Hematopoietic multipotent progenitor cell (in vitro differentiated cells): ENCODE measurements around the gene BBX. TPM values are rescaled to one million over a fixed set of nuclear protein-coding genes. Genes with fewer than 3 reads are reported as not detected.
"Not testable (repeated sequence)": the region's sequence is repeated elsewhere in the genome, so short reads cannot be mapped to it uniquely, and the experiment has no call there.

Experiments used
- DNase-seq, 3 donors: peaks; one replicate each; pipeline ENCODE4 v3.0.0-alpha.2; 2011 to 2015; ENCODE audit warnings: low read depth in 2 of 3, low spot score in 2 of 3
- total RNA-seq: library from RNA; depleted of rRNA; stranded (reverse); fragments of >200 nt; gene quantifications from one replicate; pipeline ENCODE4 v1.2.3, GENCODE V29; 2012

BBX gene
- total RNA-seq, 1 donor = 35.0 TPM

DNA sequence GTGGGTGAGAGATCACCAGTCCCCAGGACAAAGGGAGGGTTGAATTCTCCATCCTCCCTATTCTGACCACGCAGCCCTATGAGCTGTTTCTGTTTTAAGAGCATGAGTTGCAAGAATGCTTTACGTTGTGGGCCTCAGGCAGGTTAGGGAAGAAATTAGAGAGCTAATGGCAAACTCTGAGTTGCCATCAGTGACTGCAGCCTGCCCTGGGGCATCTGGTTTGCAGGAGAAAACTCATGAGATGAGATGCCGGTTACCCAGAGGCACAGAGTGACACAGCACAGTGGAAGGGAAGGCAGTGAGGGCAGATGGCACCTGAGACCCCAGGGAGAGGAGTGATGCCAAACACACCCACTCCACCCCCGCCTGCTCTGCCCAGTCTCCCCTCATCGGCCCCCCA lies 302.8 kb downstream of the BBX start:
- DNase-seq = no peak

DNA sequence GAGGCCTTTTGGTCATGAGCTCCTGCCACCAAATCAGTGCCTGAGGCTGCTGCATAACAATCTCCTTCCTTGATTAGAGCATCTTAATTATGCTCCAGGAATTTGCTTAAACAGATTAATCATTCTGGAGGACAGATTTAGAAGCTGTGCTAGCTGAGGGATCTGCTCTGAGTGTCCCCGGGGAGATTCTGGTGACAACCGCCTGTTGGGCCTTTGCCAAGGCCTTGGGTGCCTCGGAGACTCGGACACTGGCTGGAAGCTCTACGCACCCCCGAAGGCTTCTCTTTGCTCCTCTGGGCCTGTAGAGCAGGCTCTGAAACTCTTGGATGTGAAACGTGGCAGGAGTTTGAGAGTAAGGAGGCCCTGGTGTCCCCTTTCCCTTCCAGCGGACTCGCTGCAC lies 304.0 kb downstream of the BBX start:
- DNase-seq = no peak

DNA sequence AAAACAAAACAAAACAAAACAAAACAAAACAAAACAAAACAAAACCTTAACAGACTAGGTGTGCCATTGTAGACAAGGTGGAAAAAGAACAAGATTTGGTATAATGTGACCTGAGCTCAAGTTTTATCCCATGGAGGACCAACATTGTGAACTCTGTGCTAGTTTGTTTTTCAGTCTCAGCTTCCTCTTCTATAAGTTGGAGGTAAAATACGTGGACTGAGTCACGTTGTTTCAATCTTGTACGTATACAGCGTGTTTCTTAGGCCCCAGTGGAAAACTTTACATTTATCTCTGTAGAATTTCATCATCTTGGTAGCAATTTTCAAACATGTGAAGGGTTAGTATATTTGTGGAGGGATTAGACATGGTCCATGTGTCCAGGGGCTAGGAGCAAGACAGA lies 306.4 kb downstream of the BBX start:
- no peak for DNase-seq

- no peak for DNase-seq
These were observed 308.8 kb downstream of the BBX start for GRCh38 chr3:107831590-107831989.

GRCh38 chr3:107833043-107833442 lies 310.3 kb downstream of the BBX start:
- DNase-seq = no peak

- DNase-seq = no peak
These were observed 311.1 kb downstream of the BBX start for GRCh38 chr3:107833722-107834416.

DNA sequence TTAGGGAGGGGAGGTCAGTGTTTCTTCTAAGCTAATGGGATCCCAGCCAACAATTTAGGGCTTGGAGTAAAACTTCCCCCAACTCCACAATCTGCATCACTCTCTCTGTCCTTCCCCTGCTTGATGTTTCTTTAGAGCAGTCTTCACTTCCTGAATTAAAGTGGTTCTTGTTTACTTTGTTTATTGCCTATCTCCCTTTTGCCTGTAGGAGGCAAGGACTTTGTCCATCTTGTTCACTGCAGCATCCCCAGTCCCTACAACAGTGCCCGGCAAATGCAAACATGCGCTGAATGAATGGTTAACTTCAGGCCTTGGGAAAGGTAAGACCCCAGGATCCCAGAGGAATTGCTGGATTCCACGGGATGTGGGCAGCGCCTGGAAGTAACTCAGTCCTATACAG lies 312.2 kb downstream of the BBX start:
- not testable (repeated sequence) for DNase-seq

- DNase-seq = no peak
These were observed 315.3 kb downstream of the BBX start for GRCh38 chr3:107837895-107838612.

- no peak for DNase-seq
These were observed 319.1 kb downstream of the BBX start for GRCh38 chr3:107841831-107842230.

GRCh38 chr3:107842940-107843339 lies 320.2 kb downstream of the BBX start:
- DNase-seq = no peak

- DNase-seq = no peak
These were observed 322.9 kb downstream of the BBX start for GRCh38 chr3:107845380-107846278.

DNA sequence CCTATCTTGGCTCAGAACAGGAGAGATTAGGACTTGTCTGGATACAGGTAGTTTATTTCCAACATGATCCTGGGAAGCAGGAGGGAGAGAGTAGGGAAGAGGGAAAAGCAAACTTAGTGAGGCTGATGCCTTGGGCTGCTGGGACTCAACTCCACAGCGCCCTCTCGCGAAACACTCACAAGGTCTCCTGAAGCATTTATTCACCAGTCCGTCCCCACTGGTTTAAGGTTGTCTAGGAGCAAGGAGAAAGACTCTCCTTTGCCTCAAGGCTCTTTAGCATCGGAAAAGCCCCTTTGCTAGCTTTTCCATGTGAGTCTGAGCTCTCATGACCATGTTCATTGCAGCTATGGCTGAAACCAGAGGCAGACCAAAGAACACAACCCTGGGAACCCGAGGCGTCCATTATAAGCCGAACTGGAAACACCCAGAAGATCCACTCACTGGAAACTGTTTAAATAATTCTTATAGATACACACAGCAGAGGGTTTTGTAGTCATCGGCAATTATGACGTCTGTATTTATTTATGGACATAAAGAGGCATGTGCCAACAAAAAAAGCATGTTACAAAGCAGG lies 323.6 kb downstream of the BBX start:
- DNase-seq = peak in 2 of 3 donors; percentile 25 to 55

- no peak for DNase-seq
These were observed 325.0 kb downstream of the BBX start for GRCh38 chr3:107847791-107848190.

DNA sequence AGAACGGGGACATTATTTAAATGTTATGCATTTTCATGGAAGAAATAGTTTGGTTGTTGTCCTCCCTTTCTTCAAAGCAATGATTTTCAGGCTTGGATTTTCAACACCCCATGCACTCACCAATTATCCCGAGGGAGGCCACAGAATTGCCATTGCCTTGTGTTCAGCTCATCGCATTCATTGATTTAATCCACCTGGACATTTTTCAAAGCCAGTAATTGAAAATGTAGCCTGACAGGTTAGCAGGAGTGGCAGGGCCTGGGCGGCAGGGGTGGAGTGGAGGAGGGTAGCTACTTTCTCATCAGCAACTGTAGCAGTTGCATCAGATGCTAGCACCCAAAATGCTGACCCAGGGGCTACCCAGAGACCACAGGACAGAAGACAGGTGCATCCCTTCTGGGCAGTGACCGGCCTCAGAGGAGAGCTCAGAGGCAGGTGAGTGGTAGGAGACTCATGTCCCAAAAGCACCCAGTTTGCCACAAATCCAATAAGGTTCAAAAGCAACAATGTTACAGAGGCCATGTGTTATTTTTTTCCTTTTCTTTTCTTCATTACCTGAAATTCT lies 325.7 kb downstream of the BBX start:
- DNase-seq = no peak

DNA sequence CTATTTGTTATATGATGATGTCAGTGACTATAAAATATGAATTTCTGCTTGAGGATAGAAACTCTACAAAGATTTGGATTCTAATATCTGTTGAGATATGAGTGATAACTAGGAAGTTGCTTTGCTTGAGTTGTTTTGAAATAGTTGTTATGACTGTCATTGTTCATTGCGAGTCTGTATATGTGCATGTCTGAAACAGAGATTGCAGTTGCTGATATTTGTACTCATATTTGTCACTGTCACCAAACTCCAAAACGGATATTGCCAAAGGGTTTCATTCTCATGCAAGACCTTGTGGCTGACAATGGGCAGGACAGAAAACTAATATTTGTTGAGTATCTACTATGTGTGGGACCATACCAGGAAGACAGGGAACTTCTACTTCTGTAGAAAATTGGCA lies 327.9 kb downstream of the BBX start:
- no peak for DNase-seq

DNA sequence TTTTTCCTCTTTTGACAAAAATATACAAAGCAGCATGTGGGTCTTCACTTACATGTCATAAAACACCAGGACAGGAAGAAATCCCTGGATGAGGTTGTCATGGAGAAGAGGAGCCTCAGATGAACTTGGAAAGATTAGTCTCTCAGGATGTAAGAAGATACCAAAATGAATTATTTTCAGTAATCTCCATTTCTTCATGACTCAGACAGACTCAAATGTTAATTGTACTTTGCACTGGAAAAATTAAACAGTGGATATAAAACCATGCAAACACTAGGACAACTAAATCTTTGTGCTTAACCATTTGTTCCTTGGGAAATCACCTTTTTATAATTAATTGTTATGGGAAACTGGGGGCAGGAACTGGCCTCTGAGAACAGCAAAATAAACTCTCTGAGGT lies 331.1 kb downstream of the BBX start:
- DNase-seq = no peak

DNA sequence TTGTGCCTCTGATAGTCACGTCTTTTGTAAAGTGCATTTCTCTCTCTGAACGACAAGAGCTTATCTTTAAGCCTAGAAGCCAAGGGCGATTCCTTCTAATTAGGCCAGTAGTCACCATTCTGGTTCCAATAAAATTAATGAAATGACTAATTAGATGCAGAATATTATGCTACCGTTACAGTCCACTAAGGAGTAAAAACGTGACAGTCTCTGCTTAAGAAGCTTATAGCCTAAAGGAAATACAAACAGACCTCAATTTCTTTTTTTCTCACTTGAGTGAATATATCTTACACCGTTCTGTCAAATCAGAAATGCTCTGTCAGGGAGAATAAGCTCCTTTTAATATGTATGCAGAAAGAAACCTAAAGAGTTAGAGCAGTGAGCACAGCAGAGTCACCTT lies 332.0 kb downstream of the BBX start:
- no peak for DNase-seq

GRCh38 chr3:107855710-107856109 lies 332.9 kb downstream of the BBX start:
- DNase-seq = peak in 1 of 3 donors; percentile 40

GRCh38 chr3:107857854-107858253 lies 335.1 kb downstream of the BBX start:
- no peak for DNase-seq

DNA sequence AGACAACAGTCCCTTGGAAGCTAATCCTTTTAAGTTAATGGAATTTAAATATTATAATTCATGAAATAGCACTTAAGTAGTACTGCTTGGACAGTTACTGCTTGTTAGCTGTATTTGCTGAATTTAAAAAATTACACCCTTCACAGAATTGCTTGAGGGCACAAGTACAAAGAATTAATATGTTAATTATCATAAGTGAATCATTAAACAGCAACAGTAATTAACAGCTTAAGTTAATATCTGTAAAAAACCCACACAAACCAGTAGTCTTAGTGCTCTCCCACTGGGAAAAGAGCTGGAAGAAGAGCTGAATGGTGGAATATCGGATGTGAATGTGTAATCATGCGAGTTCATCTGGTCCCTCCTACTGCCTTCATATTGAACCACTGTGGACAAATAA lies 336.1 kb downstream of the BBX start:
- no peak for DNase-seq
